Renal cortical epithelial cell (primary cell): ENCODE measurements around the gene BCL2L13. TPM values are rescaled to one million over a fixed set of nuclear protein-coding genes. Genes with fewer than 3 reads are reported as not detected.
A peak's percentile ranks its signal among the peaks of the same experiment; 100 is the strongest.

Experiments
- DNase-seq: peaks from one replicate; pipeline ENCODE4 v3.0.0-alpha.2; 2011; ENCODE audit warnings: low read depth
- total RNA-seq: library from RNA; depleted of rRNA; stranded (reverse); fragments of >200 nt; gene quantifications from 2 replicates; pipeline ENCODE4 v1.2.3, GENCODE V29; 2014

BCL2L13 gene
- total RNA-seq, result 86.1 and 90.3 TPM in 2 replicates

DNA sequence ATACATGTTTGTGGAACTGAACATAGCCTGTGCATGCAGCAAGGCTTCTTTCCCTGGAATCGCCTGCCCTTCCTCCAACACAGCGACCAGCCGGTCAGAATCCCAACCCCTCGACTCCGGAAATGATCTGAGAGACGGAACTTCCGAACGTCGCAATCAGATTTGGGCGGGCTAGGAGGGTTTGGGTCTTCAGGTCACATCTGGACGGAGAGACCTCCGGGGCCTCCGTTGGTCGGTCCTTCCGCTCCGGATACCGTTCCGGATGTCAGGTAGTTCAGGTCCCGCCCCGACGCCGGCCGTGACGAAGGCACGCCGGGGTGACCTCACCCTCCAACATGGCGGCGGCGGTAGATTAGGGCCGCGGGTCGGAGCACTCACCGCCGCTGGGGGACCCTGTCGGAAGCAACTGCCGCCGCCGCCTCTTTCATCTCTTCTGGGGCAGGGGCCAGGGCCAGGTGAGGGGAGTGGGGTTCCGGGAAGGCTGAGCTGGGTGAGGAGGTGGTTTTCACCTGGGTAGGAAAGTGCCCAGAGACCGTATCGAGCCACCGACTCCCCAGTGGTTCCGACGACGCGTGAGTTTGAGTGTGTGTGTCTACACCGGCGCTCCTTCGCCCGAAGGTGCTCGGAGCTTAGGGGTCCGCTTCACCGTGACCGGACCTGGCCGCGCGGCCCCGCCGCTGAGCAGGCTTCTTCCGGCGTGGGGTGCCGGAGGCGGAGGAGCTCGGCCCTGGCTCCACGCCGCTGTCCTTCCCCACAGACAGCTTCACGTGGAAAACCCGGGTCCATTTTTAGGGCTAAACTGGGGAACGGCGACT, at the start of gene BCL2L13:
BCL2L13 (plus strand) TSS at position 326 of the 815 bp plus-strand sequence. CDS start 16,955 bp downstream, outside the sequence.
- peak; percentile 85 for DNase-seq

- no peak for DNase-seq
Observed at GRCh38 chr22:17589810-17590375, 48.7 kb upstream of the BCL2L13 start.

GRCh38 chr22:17590586-17590985, 48.0 kb upstream of the BCL2L13 start:
- no peak for DNase-seq

DNA sequence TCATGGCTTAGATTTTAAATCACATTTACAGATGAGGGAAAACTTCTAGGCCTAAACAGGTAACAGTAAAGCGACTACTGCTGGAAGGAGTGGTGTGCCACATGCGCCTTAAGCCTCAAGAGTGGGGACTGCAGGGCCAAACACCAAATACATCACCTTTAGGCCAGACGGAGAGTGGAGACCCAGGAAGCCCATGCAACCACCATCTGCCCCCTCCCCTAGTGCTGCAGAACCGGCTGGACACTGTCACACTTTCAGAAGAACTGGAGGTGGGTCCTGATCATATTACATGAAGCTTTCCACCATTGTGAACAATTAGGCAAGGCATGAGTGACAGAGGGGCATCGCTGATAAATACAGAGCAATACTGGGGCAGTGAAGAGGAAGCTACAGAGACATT, 46.4 kb upstream of the BCL2L13 start:
- DNase-seq, result no peak

DNA sequence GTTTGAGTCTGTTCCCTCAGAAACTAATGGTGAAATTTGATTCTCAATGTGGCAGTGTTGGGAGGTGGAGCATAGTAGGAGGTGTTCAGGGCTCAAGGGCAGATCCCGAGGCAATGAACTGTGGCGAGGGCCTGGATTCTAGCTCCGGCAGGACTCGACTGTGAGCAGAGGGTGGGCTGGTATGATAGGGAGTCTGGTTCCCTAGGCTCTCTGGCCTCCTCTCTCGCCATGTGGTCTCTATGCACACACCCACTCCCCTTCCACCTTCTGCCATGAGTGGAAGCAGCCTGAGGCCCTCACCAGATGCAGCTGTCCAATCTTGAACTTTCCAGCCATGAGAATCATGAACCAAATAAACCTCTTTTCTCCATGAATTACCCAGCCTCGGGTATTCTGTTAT, 42.3 kb upstream of the BCL2L13 start:
- DNase-seq, result no peak

DNA sequence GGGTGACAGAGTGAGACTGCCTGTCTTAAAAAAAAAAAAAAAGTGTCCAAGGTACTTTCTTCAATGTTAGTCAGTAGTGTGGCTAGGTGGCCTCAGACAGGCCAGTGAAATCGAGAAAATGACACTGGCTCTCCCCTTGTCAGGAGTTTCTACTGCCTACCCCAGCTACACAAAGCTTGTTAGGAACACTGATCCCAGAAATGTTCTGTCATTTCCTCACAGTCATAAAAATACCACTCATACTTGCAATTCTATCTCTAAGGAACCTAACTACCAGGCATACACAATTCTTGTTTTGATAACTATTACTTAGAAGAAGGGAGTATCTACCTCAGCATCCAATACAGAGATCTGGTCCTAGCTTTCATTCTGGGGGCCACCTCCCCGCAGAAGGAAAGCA, 41.3 kb upstream of the BCL2L13 start:
- peak; percentile 36 for DNase-seq

- no peak for DNase-seq
Observed at GRCh38 chr22:17598318-17598717, 40.2 kb upstream of the BCL2L13 start.

DNA sequence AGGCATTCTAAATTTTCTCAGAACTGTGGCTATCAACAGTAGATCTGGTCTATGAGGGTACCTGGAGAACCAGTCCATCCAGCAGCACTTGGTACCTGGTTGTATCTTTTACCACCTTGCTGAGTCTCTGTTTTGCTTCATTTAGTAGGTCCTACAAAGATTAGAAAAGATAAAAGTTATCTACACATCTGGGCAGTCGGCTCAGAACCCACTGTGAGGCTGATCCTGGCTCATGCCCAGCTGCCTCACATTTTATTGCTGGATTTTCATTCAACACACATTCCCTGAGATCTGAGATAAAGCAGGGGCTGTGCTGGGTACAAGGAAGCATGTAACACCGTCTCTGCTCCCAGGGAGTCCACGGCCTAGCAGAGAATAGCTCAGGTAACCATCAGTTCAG, 37.5 kb upstream of the BCL2L13 start:
- DNase-seq, result peak; percentile 13

DNA sequence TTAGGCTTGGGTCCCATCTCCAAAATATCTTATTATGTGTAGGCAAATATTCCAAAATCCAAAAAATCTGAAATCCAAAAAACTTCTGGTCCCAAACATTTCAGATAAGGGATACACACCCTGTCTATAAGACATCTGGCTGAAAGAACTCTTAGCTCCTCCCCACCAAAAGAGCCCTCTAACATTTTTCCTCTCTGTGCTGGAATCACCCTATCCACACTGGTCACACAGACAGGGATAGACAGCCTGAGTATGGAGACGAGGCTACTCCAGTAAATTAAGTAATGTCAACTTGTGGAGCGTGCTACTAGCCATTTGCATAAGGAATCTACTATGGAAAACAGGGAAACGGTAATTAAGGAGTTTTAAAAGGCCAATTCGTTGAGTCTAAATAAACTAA, 34.9 kb upstream of the BCL2L13 start:
- no peak for DNase-seq

- DNase-seq, result no peak
Observed at GRCh38 chr22:17606496-17606895, 32.1 kb upstream of the BCL2L13 start.

DNA sequence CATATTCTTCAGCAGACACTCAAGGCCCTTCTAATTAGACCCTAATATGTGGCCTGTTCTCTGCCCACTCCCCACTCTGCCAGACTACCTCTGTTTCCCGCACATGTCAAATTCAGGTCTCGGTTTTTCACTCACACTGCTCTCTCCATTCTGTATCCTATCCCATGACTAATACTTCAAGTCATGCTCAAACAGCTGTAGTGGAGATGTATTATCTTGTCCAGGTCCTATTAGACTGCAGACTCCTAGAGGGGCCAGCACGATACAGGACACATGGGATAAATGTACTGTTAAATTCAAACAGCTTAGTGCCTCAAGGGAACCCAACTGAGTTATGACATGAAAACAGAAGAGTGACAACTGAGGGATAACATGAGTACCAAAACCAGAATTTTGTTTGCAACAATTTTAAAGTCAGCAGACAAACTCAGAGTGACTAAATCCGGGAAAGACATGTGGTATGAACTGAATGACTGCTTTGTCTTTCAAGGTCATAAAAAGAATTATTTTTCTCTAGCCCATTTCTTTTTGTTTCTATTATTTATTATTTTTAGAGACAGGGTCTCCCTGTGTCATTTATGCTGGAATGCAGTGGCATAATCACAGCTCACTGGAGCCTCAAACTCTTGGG, 30.6 kb upstream of the BCL2L13 start:
- DNase-seq, result no peak

DNA sequence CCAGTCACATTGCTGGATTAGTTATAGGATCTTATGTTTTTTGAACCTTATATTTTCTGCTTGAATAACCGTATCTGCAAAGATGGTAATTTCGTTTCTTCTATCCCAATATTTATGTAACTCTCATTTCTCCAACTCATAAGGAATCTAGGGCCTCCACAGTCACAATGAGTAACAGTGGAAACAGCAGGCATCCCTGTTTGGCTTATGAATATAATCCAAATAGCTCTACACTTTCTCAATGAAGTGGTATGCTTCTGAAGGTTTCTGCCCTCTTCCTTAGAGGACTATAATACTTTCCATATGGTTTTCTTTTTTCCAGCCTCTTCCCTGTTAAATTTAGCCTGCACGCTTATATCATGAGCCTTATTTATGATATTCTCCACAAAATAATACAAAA, 26.5 kb upstream of the BCL2L13 start:
- no peak for DNase-seq

DNA sequence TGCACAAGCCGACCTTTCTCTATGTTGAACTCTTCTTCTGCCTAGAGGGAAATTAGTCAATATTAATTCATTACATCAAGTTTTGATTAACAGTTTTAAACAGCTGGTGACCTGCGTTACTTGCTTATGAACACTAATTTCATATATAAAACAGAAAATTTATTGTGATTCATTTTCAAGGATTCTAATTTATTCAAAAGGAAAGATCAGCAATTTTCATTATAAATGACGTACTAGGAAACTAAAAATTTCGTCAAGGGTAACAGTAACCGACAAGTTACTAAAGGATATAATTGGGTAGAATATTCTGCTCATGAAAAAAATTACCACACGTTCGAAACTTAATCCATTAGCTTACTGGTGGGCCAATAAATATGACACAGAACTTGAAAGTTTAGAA, 25.3 kb upstream of the BCL2L13 start:
- no peak for DNase-seq

GRCh38 chr22:17627961-17628405, 10.6 kb upstream of the BCL2L13 start:
- no peak for DNase-seq

GRCh38 chr22:17628406-17629172, 10.0 kb upstream of the BCL2L13 start, which contains the start of gene ATP6V1E1:
TSS of gene ATP6V1E1 (minus strand) at chr22:17628749. CDS start at chr22:17628635, 114 bp downstream.
- DNase-seq, result peak; percentile 95

DNA sequence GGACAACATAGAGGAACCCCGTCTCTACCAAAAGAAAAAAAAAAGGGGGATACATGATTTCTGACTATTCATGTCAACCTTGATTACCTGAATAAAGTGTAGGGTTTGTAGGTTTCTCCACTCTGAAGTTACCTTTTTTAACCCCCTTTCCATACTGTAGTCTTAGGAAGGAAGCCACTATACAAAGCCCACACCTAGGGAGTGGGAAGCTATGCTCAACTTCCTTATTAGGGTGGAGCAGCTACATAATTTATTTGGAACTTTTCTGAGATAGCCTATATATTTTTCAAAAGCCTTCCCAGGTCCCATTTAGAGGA, 9.4 kb upstream of the BCL2L13 start:
- DNase-seq, result no peak

GRCh38 chr22:17629641-17630040, 8.9 kb upstream of the BCL2L13 start:
- DNase-seq, result no peak

DNA sequence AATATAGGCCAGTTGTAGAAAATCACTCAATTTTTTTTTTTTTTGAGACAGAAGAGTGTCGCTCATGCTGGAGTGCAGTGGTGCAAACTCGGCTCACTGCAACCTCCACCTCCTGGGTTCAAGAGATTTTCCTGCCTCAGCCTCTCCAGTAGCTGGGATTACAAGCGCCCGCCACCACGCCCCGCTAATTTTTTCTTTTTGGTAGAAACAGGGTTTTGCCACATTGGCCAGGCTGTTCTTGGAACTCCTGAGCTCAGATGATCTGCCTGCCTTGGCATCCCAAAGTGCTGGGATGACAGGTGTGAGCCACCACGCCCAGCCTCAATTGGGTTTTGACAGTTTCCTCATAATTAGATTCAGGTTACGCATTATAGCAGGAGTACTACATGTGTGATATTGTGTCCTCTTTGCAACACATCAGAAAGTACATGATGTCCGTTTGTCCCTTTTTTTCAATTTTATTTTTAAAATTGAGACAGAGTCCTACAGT, 7.4 kb upstream of the BCL2L13 start:
- DNase-seq, result no peak

DNA sequence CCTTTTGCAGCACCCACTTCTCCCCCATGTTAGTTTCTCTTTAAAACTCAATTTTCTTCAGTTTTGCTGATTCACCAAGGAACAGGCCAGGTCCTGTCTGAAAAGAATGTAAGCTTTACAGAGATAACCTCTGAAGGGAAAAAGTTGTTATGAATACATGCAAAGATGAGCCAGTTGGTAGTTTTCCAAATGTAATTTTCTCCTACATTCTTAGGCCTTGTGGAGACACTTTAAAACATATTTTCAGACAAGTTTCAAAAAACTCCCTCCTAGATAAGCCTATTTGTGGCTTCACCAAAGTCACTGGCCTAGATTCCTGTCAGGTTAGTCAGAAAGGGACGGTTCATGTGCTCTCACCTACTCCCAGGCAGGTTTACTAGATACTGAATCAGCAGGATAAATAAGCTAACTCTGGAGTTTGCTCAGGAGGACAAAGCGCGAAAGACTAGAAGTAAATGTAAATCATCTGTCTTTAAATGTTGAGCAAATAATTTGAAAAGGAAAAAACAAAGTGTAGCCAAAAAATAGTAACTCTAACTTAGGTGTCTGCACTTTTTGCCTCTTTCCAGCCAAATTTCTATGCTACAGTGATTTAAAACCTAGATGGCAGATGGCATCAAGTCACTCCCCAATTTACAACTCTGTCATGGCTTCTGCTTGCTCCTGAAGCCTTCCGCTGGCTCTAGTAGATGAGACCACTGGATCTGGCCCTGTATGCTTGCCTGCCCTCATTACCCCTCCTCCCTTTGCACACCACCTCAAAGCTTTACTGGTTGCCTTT, 5.2 kb upstream of the BCL2L13 start:
- peak; percentile 93 for DNase-seq

- DNase-seq, result no peak
Observed at GRCh38 chr22:17633998-17634323, 4.6 kb upstream of the BCL2L13 start.

DNA sequence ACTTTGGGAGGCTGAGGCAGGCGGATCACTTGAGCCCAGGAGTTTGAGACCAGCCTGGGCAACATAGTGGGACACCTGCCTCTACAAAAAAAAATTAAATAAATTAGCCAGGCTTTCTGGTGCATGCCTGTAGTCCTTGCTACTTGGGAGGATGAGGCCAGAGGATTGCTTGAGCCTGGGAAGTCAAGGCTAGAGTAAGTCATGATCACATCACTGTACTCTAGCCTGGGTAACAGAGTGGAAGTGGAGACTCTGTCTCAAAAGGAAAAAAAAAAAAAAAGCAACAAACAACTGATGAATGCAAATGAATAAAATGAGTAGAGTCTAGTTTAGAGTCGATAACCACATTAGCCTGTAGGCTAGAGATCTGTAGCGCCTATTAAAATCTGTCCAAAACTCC, 3.9 kb upstream of the BCL2L13 start:
- no peak for DNase-seq
